Ishikawa (cell line): Measurements from ENCODE around the gene MYO5B.
A peak's percentile ranks its signal among the peaks of the same experiment; 100 is the strongest.

Experiments
- CEBPB ChIP-seq: IDR thresholded peaks from 2 replicates; pipeline ENCODE4 v1.6.1; 2012
- CREB1 ChIP-seq: IDR thresholded peaks from 2 replicates; pipeline ENCODE4 v1.6.1; 2012; ENCODE audit warnings: low read depth
- EGR1 ChIP-seq: IDR thresholded peaks from 2 replicates; pipeline ENCODE4 v1.6.1; 2012
- EP300 ChIP-seq: IDR thresholded peaks from 2 replicates; pipeline ENCODE4 v1.6.1; 2012; ENCODE audit warnings: borderline replicate concordance
- NFIC ChIP-seq: IDR thresholded peaks from 2 replicates; pipeline ENCODE4 v1.6.1; 2012
- RAD21 ChIP-seq: IDR thresholded peaks from 2 replicates; pipeline ENCODE4 v1.6.1; 2012; ENCODE audit warnings: low read depth
- TAF1 ChIP-seq: IDR thresholded peaks from 2 replicates; pipeline ENCODE4 v1.6.1; 2012; ENCODE audit warnings: low read depth, mild to moderate bottlenecking
- TCF12 ChIP-seq: IDR thresholded peaks from 2 replicates; pipeline ENCODE4 v1.6.1; 2012; ENCODE audit warnings: low read depth
- YY1 ChIP-seq: IDR thresholded peaks from 2 replicates; pipeline ENCODE4 v1.6.1; 2012; ENCODE audit warnings: low read depth
- ZBTB7A ChIP-seq: IDR thresholded peaks from 2 replicates; pipeline ENCODE4 v1.6.1; 2012; ENCODE audit warnings: low read depth
- TF ChIP-seq, protein P1 (sequence below): IDR thresholded peaks from 2 replicates; pipeline ENCODE4 v1.6.1; 2012
- TF ChIP-seq, protein P2 (sequence below): IDR thresholded peaks from 2 replicates; pipeline ENCODE4 v1.6.1; 2012
- TF ChIP-seq, protein P3 (sequence below): IDR thresholded peaks from 2 replicates; pipeline ENCODE4 v1.6.1; 2012; ENCODE audit warnings: low read depth, mild to moderate bottlenecking

DNA sequence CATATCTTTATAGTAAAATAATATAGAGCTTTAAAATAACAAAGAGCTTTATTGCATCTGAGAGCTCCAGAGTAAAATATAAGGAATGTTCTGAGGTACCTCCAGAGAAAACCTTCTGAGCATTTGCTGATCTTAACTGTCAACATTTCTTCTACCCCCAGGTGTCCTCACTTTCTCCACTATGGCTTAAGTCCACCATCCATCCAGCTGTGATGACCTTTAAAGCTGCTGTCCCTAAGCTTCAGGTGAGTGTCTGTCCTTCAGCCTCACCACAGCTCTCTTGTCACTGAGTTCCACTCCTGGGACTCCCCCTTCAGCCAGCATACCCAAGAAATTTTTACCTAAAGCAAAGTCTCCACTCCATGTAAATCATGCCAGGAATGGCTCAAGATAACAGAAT lies 137.9 kb downstream of the MYO5B start:
- TF ChIP-seq CEBPB (no peak), TAF1 (no peak), RAD21 (peak; percentile 23; the same call in 1 of the 2 replicates), EP300 (no peak), ZBTB7A (no peak), YY1 (no peak), NFIC (no peak), TCF12 (no peak), EGR1 (no peak), CREB1 (no peak)
- TF ChIP-seq, protein P1, sequence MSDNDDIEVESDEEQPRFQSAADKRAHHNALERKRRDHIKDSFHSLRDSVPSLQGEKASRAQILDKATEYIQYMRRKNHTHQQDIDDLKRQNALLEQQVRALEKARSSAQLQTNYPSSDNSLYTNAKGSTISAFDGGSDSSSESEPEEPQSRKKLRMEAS, result no peak
- TF ChIP-seq, protein P2, sequence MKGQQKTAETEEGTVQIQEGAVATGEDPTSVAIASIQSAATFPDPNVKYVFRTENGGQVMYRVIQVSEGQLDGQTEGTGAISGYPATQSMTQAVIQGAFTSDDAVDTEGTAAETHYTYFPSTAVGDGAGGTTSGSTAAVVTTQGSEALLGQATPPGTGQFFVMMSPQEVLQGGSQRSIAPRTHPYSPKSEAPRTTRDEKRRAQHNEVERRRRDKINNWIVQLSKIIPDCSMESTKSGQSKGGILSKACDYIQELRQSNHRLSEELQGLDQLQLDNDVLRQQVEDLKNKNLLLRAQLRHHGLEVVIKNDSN, result no peak
- TF ChIP-seq, protein P3, sequence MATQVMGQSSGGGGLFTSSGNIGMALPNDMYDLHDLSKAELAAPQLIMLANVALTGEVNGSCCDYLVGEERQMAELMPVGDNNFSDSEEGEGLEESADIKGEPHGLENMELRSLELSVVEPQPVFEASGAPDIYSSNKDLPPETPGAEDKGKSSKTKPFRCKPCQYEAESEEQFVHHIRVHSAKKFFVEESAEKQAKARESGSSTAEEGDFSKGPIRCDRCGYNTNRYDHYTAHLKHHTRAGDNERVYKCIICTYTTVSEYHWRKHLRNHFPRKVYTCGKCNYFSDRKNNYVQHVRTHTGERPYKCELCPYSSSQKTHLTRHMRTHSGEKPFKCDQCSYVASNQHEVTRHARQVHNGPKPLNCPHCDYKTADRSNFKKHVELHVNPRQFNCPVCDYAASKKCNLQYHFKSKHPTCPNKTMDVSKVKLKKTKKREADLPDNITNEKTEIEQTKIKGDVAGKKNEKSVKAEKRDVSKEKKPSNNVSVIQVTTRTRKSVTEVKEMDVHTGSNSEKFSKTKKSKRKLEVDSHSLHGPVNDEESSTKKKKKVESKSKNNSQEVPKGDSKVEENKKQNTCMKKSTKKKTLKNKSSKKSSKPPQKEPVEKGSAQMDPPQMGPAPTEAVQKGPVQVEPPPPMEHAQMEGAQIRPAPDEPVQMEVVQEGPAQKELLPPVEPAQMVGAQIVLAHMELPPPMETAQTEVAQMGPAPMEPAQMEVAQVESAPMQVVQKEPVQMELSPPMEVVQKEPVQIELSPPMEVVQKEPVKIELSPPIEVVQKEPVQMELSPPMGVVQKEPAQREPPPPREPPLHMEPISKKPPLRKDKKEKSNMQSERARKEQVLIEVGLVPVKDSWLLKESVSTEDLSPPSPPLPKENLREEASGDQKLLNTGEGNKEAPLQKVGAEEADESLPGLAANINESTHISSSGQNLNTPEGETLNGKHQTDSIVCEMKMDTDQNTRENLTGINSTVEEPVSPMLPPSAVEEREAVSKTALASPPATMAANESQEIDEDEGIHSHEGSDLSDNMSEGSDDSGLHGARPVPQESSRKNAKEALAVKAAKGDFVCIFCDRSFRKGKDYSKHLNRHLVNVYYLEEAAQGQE, result no peak
